Activated CD4-positive, alpha-beta T cell treated with anti-CD3 and anti-CD28 coated beads, Interleukin-2, Interleukin-4, amounts not matched to agents 100 ng/mL and 50 ng/mL, durations not matched to agents 16 hours and 8 hours (primary cell): ENCODE measurements around the gene PRCP.
A peak's percentile ranks its signal among the peaks of the same experiment; 100 is the strongest.
"Not testable (repeated sequence)": the region's sequence is repeated elsewhere in the genome, so short reads cannot be mapped to it uniquely, and the experiment has no call there.

Experiments
- DNase-seq: peaks from one replicate; pipeline ENCODE4 v3.0.0-alpha.2; 2020; ENCODE audit warnings: low spot score

PRCP gene

DNA sequence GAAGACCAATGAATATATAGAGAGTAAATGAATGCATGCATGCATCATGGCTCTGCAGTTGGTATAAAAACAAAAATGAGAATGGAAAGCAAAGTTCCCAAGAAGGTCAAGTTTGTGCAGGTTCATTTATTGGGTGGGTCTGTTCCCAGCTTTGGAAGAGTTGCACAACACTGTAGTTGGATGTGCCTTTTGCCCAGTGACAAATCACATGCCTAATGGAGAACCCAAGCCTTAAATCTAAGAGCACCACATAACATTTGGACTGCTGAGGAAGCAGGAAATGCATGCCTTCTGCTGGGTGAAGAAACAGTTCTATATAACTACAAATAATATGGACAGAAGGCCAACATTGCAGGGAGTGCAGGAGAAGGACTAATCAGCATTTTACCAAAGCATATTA, 30.6 kb downstream of the PRCP start:
- no peak for DNase-seq

GRCh38 chr11:82867495-82868082, 32.6 kb downstream of the PRCP start:
- peak; percentile 74 for DNase-seq

DNA sequence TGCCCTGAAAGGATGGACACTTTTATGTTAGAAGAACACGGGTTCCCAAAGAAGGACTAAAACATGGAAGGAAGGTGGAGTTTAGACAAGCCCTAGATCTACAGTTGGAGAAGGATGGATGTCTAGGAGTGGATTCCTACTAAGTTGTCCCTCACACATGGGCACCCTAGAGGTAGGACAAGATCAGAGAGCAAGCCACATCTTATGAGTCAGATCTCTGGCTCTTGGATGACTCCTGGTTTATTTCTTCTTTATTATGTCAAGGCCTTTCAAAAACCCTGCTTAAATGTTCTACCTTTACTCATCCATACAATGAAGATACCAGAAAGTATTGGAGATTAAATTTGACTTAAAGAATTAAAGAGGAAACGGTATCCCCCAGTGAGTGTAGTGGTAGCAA, 34.4 kb downstream of the PRCP start:
- DNase-seq, result no peak

DNA sequence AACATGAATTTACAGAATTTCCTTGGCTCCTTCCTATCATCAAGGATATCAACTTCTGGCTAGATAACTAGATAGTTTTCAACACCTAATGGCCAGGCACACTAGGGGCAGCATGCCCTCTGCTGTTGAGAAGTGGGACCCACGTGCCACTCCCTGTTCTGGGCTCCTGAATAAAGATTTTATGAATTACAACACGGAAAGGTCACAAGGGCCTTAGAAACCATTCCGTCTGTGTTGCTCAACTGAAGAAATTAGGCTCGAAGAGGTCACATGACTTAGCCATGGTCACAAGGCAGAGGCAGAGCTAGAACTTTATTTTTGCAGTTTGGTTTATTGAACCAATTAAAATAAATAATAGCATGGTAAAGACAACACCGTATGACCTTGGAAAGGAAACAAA, 36.0 kb downstream of the PRCP start:
- no peak for DNase-seq

GRCh38 chr11:82863209-82863608, 37.0 kb downstream of the PRCP start:
- no peak for DNase-seq

- no peak for DNase-seq
These were observed 37.9 kb downstream of the PRCP start for GRCh38 chr11:82862379-82862778.

- no peak for DNase-seq
These were observed 40.5 kb downstream of the PRCP start for GRCh38 chr11:82859750-82860149.

DNA sequence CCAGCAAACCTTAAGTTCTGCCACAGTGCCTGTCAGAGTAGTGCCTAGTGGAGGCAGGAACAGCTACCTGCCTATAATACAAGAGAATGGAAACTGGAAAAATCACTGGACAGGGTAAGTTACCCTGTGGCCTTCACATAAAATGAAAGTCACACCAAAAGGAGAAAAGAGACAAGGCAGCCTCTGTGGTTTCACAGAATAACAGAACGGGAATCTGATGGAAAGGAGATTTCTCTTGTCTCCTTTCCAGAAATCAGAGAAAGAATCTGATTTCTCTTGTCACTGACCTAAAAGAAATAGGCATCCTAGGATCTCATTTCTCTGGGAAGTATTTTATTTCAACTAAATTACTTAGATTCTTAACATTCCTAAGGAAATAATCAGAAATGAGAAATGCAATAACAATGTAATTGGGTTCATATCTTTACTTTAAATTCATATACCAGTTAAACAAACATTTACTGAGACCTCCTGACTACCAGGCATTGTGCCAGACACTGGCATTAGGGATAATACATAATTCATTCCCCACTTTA, 41.6 kb downstream of the PRCP start:
- DNase-seq, result no peak

DNA sequence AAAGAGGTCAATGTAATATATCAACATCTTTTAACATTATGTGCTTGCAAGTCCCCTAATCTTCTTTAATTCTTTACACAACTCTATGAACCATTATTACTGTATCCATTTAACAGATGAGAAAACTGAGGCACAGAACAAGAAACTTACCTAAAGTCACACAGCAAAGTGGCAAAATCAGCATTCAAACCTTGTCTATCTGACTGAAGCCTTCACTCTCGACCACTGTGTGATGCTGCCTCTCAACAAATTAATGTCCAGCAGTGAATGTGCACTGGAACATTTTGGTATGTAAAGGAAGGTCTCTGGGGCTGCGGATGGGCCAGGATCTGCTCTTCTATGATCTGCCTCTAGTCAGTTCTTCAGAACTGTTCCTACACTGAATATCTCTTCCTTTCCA, 42.1 kb downstream of the PRCP start:
- no peak for DNase-seq

DNA sequence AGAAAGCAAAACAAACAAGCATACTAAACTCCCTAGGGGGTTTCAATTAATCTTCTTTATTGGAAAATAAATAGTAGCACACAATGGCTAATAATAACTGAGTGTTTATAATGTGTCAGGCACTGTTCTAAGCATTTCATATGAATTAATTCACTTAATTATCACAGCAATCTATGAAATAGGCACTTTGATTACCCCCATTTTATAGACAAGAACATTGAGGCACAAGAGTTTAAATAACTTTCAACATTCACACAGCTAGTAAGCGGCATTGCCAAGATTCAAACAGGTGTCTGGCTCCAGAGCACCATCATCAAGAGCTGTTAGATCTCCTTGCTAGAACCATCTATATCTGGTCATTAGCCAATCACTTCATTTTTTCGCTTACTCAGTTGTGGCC, 43.1 kb downstream of the PRCP start:
- DNase-seq, result no peak

- no peak for DNase-seq
These were observed 44.6 kb downstream of the PRCP start for GRCh38 chr11:82855616-82856015.

DNA sequence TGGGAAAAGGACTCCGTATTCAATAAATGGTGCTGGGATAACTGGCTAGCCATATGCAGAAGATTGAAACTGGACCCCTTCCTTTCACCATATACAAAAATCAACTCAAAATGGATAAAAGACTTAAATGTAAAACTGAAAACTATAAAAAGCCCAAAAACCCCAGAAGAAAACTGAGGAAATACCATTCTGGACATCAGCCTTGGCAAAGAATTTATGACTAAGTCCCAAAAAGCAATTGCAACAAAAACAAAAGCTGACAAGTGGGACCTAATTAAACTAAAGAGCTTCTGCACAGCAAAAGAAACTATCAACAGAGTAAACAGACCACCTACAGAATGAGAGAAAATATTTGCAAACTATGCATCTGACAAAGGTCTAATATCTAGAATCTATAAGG, 45.3 kb downstream of the PRCP start:
- DNase-seq, result not testable (repeated sequence)

DNA sequence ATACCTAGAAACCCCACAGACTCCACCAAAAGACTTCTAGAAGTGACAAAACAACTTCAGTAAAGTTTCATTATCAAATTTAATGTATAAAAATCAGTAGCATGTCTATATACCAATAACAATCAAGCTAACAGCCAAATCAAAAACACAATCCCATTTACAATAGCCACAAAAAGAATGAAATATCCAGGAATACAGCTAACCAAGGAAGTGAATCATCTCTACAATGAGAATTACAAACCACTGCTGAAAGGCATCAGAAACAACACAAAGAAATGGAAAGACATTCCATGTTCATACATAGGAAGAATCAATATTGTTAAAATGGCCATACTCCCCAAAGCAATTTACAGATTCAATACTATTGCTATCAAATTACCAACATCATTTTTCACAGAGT, 46.0 kb downstream of the PRCP start:
- DNase-seq, result no peak

DNA sequence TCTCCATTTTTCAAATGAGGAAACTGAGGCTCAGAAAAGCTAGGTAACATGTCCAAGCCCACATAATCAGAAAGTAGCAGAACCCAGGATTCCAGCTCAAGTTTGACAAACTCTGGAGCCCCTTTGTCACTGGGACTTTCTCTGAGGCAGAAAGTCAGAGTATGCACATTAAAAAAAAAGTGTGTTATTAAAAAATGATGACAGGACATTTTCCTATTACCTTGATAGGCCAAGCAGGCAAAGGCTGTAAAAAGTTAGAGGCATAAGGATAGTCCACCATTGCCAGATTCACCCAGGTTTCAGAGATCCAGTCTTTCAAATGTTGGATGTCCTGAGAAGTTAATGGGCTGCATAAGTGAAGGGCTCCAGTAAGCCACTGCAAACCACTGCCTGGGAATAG, 51.4 kb downstream of the PRCP start:
- DNase-seq, result no peak

- DNase-seq, result no peak
These were observed 54.6 kb downstream of the PRCP start for GRCh38 chr11:82845356-82846353.

DNA sequence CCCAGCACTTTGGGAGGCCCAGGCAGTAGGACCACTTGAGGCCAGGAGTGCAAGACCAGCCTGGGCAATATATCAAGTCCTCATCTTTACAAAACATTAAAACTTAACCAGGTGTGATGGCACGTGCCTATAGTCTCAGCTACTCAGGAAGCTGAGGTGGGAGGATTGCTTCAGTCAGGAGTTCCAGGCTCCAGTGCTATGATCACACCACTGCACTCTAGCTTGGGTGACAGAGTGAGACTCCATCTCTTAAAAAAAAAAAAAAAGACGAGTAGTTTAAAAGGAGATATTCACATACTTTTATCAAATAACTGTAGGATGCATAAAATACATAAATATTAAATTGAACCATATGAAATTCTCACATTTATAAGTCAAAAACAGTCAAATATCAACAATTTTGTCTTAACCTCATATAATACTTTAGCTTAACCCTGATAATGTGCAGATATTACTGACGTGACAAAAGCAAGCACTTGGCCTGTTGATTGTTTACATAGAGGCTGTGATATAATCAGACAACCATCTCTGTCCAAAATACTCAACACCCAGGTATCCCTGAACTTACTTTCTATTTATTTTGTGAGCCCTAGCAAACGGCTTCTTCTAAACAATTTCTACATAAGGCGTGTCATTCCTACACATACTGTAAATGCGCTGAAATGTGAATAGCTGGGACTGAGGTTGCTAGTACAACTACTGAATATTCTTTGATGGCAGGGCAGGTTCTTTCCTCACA, 57.0 kb downstream of the PRCP start:
- no peak for DNase-seq

DNA sequence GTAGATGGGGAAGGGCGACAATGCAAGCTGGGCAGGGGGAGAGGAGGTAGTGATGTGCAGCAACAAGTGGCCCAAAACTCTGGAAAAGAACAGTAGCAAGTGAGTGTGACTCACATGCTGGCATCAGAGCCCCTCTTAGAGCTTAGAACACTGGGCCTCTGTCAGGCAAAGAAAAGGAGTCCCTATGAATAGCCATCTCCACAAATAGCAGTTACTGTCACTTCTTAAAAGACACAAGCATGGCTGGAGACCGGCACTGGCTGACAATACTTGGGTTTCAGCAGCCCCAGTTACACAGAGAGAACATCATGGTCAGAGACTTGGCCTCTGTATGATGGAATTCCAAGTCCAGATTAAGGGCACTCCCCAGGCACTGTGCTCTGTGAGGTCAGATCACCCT, 58.2 kb downstream of the PRCP start:
- DNase-seq, result no peak

DNA sequence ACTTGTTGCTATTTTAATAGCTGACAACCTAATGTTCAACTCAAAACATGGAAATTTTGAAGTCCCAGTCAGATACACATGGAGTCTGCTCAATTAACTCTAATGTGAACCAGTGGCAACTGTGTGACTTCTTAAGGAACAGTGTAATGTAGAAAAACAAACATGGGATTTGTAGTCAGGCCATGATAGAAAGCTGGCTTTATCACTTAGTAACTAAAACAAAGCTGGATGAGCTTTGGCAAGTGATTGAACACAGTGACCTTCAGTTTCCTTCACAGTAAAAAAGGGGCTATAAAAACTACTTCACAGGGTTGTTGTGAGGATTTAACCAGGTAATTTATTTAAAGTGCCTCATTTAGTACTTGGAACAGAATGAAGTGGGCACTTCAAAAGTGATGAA, 62.6 kb downstream of the PRCP start:
- no peak for DNase-seq

GRCh38 chr11:82832983-82833382, 67.2 kb downstream of the PRCP start:
- DNase-seq, result no peak

GRCh38 chr11:82831364-82831763, 68.9 kb downstream of the PRCP start:
- DNase-seq, result no peak

DNA sequence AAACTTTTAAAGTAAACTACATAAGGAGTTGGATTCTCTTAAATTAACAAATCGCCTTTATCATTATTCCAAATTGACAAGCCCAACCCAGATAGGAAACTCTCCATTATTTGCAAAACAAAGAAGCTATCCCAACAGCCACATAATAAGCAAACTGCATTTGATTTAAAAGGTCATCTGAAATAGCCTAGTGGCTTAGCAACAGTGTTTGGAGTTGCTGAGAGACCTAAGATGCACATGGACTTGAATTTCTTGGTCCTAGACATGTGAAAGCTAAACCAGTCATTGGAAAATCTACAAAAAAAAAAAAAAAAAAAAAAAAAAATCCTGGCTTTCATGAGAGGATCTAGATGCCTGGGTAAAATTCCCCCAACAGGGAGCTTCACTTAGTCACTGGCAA, 69.5 kb downstream of the PRCP start:
- DNase-seq, result no peak

DNA sequence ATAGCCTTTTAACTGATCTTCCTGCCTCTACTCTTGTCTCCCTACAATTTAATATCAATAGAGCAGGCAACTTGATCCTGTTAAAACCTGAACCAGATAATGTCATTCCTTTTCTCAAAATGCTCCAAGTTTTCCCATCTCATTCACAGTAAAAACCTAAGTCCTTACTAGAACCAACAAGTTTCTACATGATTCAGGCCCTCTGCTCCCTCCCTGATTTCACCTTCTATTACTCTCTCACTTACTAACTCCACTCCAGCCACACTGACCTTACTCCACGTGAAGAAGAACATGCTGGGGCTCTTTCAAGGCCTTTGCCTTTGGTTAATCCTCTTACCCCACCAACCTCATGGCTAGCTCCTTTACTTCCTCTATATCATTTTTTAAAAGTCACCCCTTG, 71.1 kb downstream of the PRCP start:
- no peak for DNase-seq

GRCh38 chr11:82828472-82828871, 71.8 kb downstream of the PRCP start:
- DNase-seq, result no peak
